ENCODE data around the gene C1orf115.

DNA sequence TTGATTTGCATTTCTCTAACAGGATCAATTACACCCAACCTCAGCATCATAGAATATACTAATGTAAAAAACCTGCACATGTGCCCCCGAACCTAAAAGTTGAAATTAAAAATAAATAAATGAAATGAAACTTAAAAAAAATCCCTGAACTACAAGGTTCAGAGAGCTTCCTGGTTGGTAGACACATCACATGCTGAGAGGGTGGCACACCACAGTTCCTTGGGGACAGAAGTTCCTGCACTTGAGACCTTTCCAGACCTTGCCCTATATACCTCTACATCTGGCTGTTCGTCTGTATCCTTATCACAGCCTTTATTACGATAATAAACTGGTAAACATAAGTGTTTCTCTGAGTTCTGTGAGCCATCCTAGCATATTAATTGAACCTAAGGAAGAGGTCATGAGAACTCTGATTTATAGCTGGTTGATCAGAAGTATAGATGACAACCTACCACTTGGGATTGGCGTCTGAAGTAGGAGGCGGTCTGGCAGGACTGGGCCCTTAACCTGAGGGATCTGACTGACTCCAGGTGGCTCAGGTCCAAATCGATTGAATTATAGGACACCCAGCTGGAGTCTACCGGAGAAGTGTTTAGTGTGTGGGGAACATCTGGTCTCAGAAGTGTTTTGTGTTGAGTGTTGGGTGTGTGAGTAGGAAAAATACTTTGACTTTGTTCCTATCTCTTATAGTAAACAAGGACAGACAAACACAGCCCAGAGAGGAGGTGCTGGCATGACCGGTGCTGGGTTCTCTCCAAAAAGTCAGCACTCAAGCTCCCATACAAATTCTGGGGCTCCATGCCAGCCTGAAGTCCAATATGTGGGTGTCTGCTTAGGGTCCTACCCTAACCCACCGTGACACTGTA is 19.0 kb downstream of the C1orf115 start:
- TF ChIP-seq, protein P1, sequence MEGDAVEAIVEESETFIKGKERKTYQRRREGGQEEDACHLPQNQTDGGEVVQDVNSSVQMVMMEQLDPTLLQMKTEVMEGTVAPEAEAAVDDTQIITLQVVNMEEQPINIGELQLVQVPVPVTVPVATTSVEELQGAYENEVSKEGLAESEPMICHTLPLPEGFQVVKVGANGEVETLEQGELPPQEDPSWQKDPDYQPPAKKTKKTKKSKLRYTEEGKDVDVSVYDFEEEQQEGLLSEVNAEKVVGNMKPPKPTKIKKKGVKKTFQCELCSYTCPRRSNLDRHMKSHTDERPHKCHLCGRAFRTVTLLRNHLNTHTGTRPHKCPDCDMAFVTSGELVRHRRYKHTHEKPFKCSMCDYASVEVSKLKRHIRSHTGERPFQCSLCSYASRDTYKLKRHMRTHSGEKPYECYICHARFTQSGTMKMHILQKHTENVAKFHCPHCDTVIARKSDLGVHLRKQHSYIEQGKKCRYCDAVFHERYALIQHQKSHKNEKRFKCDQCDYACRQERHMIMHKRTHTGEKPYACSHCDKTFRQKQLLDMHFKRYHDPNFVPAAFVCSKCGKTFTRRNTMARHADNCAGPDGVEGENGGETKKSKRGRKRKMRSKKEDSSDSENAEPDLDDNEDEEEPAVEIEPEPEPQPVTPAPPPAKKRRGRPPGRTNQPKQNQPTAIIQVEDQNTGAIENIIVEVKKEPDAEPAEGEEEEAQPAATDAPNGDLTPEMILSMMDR (conservative IDR thresholded peaks at IDR 0.05 in 1 of 2, IDR thresholded peaks at IDR 0.05 in 1 of 2; ENCODE audit: extremely low read depth in 1 of 2, insufficient read depth in 1 of 2, low read depth in 1 of 2, low read length in 2 of 2): no peak
- TF ChIP-seq EZH2 (IDR thresholded peaks at IDR 0.05; ENCODE audit: borderline replicate concordance, low read length): no peak
